ENCODE data around the gene DLGAP4. TPM values are rescaled to one million over a fixed set of nuclear protein-coding genes. Genes with fewer than 3 reads are reported as not detected.

The DLGAP4 gene
- total RNA-seq, 2 donors from 2014 or later = 23.1 to 60.0 TPM

- ATAC-seq (peak; percentile 45), DNase-seq (peak; percentile 37 to 76 (median 52))
- 85 to 86% methylated on average over 32 of the region's 32 CpGs for WGBS, 2 donors
- intact Hi-C loops (cut with DNase I) = no loop called here
- Histone ChIP-seq H3K9me3 (no peaks in the 10 kb centered on the region), H3K36me3 (replicated peaks in 1 of 2; ENCODE audit: insufficient read depth in 1 of 2, low read depth in 2 of 2) (peaks cover 0 to 9% of the 10 kb centered on the region in 2 donors), H3K27me3 (no peaks in the 10 kb centered on the region), H3K4me3 (no peak overlapping the region), H3K4me1 (no peaks in the 10 kb centered on the region), H3K27ac (peak overlapping the region in 2 of 4 donors; percentile 40 to 46)
- no peak for TF ChIP-seq POLR2A (IDR thresholded peaks at IDR 0.05)
Observed at GRCh38 chr20:36527331-36528125, 221.4 kb downstream of the DLGAP4 start.

GRCh38 chr20:36528176-36528874 is 222.2 kb downstream of the DLGAP4 start:
- no peaks in the 10 kb centered on the region for H3K27me3 ChIP-seq
- no peak overlapping the region for H3K4me3 ChIP-seq
- DNase-seq = no peak
- 90 to 92% methylated on average over 12 to 17 of the region's 18 CpGs for WGBS, 2 donors
- intact Hi-C loops (cut with DNase I) = no loop called here
- TF ChIP-seq POLR2A (IDR thresholded peaks at IDR 0.05) (no peak), CTCF (IDR thresholded peaks at IDR 0.05) (no peak)
- H3K36me3 ChIP-seq (replicated peaks in 1 of 2; ENCODE audit: insufficient read depth in 1 of 2, low read depth in 2 of 2) = peaks cover 0 to 9% of the 10 kb centered on the region in 2 donors
- H3K9me3 ChIP-seq = no peaks in the 10 kb centered on the region
- H3K27ac ChIP-seq = no peak overlapping the region
- ATAC-seq = no peak
- H3K4me1 ChIP-seq = no peaks in the 10 kb centered on the region

GRCh38 chr20:36528875-36529417 is 222.8 kb downstream of the DLGAP4 start:
- no peak for ATAC-seq
- Histone ChIP-seq H3K27me3 (no peaks in the 10 kb centered on the region), H3K36me3 (replicated peaks in 1 of 2; ENCODE audit: insufficient read depth in 1 of 2, low read depth in 2 of 2) (peaks cover 0 to 9% of the 10 kb centered on the region in 2 donors), H3K4me3 (no peak overlapping the region), H3K27ac (no peak overlapping the region), H3K4me1 (no peaks in the 10 kb centered on the region), H3K9me3 (no peaks in the 10 kb centered on the region)
- WGBS, 2 donors = 87 to 89% methylated on average over 14 of the region's 14 CpGs
- intact Hi-C loops (cut with DNase I) = no loop called here
- no peak for DNase-seq
- TF ChIP-seq CTCF (IDR thresholded peaks at IDR 0.05) = no peak
- no peak for TF ChIP-seq POLR2A (IDR thresholded peaks at IDR 0.05)

GRCh38 chr20:36532388-36532787 is 226.2 kb downstream of the DLGAP4 start:
- no peaks in the 10 kb centered on the region for H3K9me3 ChIP-seq
- H3K36me3 ChIP-seq (replicated peaks in 1 of 2; ENCODE audit: insufficient read depth in 1 of 2, low read depth in 2 of 2) = no peaks in the 10 kb centered on the region
- WGBS, 2 donors = 45 to 55% methylated on average over 9 to 10 of the region's 10 CpGs
- ATAC-seq = peak; percentile 54
- no peaks in the 10 kb centered on the region for H3K4me1 ChIP-seq
- H3K4me3 ChIP-seq = no peak overlapping the region
- H3K27ac ChIP-seq = peak overlapping the region in 2 of 4 donors; percentile 18 to 62
- no peaks in the 10 kb centered on the region for H3K27me3 ChIP-seq
- DNase-seq = peak; percentile 59 to 86 (median 75)
- TF ChIP-seq POLR2A (IDR thresholded peaks at IDR 0.05) = no peak
- no peak for TF ChIP-seq CTCF (IDR thresholded peaks at IDR 0.05)
- intact Hi-C loops (cut with DNase I) = no loop called here

GRCh38 chr20:36532822-36533221 is 226.7 kb downstream of the DLGAP4 start:
- Histone ChIP-seq H3K27ac (peak overlapping the region in 3 of 4 donors; percentile 18 to 62 (median 45)), H3K4me3 (no peak overlapping the region), H3K4me1 (no peaks in the 10 kb centered on the region), H3K36me3 (replicated peaks in 1 of 2; ENCODE audit: insufficient read depth in 1 of 2, low read depth in 2 of 2) (no peaks in the 10 kb centered on the region), H3K27me3 (no peaks in the 10 kb centered on the region), H3K9me3 (no peaks in the 10 kb centered on the region)
- no peak for TF ChIP-seq CTCF (IDR thresholded peaks at IDR 0.05)
- TF ChIP-seq POLR2A (IDR thresholded peaks at IDR 0.05) = no peak
- intact Hi-C loops (cut with DNase I) = no loop called here
- DNase-seq (peak in 1 of 4 donors; percentile 35), ATAC-seq (peak; percentile 13)
- WGBS, 2 donors = 41 to 58% methylated on average over 3 of the region's 3 CpGs

Measured in body of pancreas (tissue), 4 donors.